ENCODE results near the gene GNMT. TPM values are rescaled to one million over a fixed set of nuclear protein-coding genes. Genes with fewer than 3 reads are reported as not detected.

GNMT gene
- not detected in 2 replicates for total RNA-seq (2012; rRNA removed)

- Histone ChIP-seq H3K36me3 (ENCODE audit: insufficient read depth, low read length) (peaks cover 26% of the 10 kb centered on the region), H3K4me3 (ENCODE audit: low read length) (peak within 1 kb of the TSS; percentile 64), H3K4me1 (ENCODE audit: control insufficient read depth, insufficient read depth, low read length) (peaks cover 16% of the 10 kb centered on the region), H3K9ac (ENCODE audit: low read depth, low read length) (peak within 1 kb of the TSS; percentile 49), H3K9me3 (replicated peaks; ENCODE audit: low read length) (no peaks in the 10 kb centered on the region), H3K4me2 (ENCODE audit: low read length) (peak within 1 kb of the TSS; percentile 95), H3K27me3 (ENCODE audit: control insufficient read depth, insufficient read depth, low read length) (peaks cover 6% of the 10 kb centered on the region)
Observed at GRCh38 chr6:42960243-42961019, at the start of gene GNMT. GNMT (plus strand) TSS chr6:42960754; CDS start chr6:42960768, 14 bp downstream.

DNA sequence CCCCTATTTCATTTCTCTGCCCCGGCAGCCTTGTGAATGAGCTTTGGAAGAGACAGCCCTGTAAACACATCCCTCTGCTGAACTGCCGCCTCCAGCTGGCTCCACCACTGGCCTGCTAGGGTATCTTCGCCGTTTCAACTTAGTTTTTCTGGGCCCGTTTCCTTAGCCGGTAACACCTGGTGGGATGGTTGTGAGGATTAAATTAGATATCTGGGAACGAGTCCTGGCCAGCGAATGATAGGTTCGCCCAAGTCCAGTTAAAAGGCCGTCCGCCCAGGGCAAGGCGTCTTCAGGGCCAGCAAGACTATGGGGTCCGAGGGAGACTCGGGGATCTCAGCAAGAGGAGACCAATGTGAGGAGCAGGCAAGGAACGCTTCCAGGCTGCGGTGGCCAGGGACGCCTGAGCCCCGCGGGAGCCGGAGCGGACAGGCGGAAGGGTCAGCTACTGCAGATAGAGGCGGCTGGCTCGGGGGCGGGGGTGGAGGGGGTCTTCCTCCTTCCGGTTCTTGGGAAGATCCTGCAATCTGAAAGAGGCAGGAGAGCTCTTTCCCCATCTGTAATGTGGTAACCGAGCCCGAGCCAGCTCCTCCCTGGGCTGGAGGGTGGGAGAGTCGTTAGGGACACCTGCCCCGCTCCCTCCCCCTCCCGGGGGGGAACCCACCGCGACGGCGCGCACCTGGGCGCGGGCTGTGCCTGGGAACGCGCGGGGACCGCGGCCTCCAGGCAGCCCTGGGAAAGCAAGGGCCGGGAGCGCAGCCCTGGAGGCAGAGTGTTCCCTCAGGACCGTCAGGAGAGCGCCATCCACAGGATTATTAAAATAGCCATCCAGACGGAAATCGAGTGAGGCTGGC lies 49.2 kb upstream of the GNMT start:
- Histone ChIP-seq H3K36me3 (ENCODE audit: insufficient read depth, low read length) (no peaks in the 10 kb centered on the region), H3K4me2 (ENCODE audit: low read length) (peak overlapping the region; percentile 62), H3K27me3 (ENCODE audit: control insufficient read depth, insufficient read depth, low read length) (peaks cover 4% of the 10 kb centered on the region), H3K9ac (ENCODE audit: low read depth, low read length) (no peak overlapping the region), H3K4me3 (ENCODE audit: low read length) (no peak overlapping the region), H3K9me3 (replicated peaks; ENCODE audit: low read length) (no peaks in the 10 kb centered on the region), H3K4me1 (ENCODE audit: control insufficient read depth, insufficient read depth, low read length) (peaks cover 10% of the 10 kb centered on the region)

DNA sequence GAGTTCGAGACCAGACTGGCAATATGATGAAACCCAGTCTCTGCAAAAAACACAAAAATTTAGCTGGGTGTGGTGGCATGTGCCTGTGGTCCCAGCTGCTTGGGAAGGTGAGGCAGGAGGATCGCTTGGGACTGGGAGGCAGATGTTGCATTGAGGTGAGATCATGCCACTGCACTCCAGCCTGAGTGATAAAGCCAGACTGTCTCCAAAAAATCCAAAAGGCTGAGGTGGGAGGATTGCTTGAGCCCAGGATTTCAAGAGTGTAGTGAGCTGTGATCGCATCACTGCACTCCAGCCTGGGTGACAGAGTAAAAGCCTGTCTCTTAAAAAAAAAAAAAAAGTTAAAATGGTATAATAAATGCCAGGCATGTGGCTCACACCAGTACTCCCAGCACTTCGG lies 46.0 kb upstream of the GNMT start:
- Histone ChIP-seq H3K4me3 (ENCODE audit: low read length) (no peak overlapping the region), H3K36me3 (ENCODE audit: insufficient read depth, low read length) (no peaks in the 10 kb centered on the region), H3K4me2 (ENCODE audit: low read length) (no peak overlapping the region), H3K27me3 (ENCODE audit: control insufficient read depth, insufficient read depth, low read length) (peaks cover 4% of the 10 kb centered on the region), H3K4me1 (ENCODE audit: control insufficient read depth, insufficient read depth, low read length) (peaks cover 7% of the 10 kb centered on the region), H3K9ac (ENCODE audit: low read depth, low read length) (no peak overlapping the region), H3K9me3 (replicated peaks; ENCODE audit: low read length) (no peaks in the 10 kb centered on the region)

DNA sequence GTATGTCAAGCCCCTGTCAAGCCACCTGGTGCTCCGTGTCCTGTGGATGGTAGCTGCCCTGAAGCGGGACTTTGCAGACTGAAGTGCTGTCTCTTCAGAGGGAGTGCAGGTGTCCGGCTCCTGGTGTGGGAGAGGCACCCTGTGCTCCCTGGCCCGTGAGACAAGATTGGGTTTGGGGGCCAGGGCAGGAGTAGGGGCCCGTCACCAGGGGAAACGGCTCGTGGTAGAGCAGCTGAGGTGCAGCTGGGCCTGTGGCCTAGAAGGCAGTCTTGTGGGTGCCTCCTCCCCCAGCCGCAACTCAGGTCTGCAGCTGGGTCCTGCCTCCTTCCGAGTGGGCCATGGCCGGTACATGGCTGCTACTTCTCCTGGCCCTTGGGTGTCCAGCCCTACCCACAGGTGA lies 44.8 kb upstream of the GNMT start, which contains the start of gene PTCRA:
PTCRA (plus strand) TSS at position 322 of the 400 bp plus-strand sequence; CDS start at position 339, 17 bp downstream.
- Histone ChIP-seq H3K4me1 (ENCODE audit: control insufficient read depth, insufficient read depth, low read length) (peaks cover 12% of the 10 kb centered on the region), H3K4me2 (ENCODE audit: low read length) (no peak within 1 kb of the TSS), H3K27me3 (ENCODE audit: control insufficient read depth, insufficient read depth, low read length) (peaks cover 4% of the 10 kb centered on the region), H3K9me3 (replicated peaks; ENCODE audit: low read length) (no peaks in the 10 kb centered on the region), H3K36me3 (ENCODE audit: insufficient read depth, low read length) (no peaks in the 10 kb centered on the region), H3K9ac (ENCODE audit: low read depth, low read length) (no peak within 1 kb of the TSS), H3K4me3 (ENCODE audit: low read length) (no peak within 1 kb of the TSS)

GRCh38 chr6:42916288-42916687 lies 44.3 kb upstream of the GNMT start:
- Histone ChIP-seq H3K4me3 (ENCODE audit: low read length) (no peak overlapping the region), H3K27me3 (ENCODE audit: control insufficient read depth, insufficient read depth, low read length) (peaks cover 4% of the 10 kb centered on the region), H3K4me1 (ENCODE audit: control insufficient read depth, insufficient read depth, low read length) (peaks cover 12% of the 10 kb centered on the region), H3K36me3 (ENCODE audit: insufficient read depth, low read length) (no peaks in the 10 kb centered on the region), H3K9me3 (replicated peaks; ENCODE audit: low read length) (no peaks in the 10 kb centered on the region), H3K4me2 (ENCODE audit: low read length) (no peak overlapping the region), H3K9ac (ENCODE audit: low read depth, low read length) (no peak overlapping the region)

- Histone ChIP-seq H3K9me3 (replicated peaks; ENCODE audit: low read length) (no peaks in the 10 kb centered on the region), H3K4me2 (ENCODE audit: low read length) (no peak overlapping the region), H3K4me1 (ENCODE audit: control insufficient read depth, insufficient read depth, low read length) (peaks cover 11% of the 10 kb centered on the region), H3K4me3 (ENCODE audit: low read length) (no peak overlapping the region), H3K27me3 (ENCODE audit: control insufficient read depth, insufficient read depth, low read length) (no peaks in the 10 kb centered on the region), H3K9ac (ENCODE audit: low read depth, low read length) (no peak overlapping the region), H3K36me3 (ENCODE audit: insufficient read depth, low read length) (no peaks in the 10 kb centered on the region)
Observed at GRCh38 chr6:42921801-42922200, 38.8 kb upstream of the GNMT start.

DNA sequence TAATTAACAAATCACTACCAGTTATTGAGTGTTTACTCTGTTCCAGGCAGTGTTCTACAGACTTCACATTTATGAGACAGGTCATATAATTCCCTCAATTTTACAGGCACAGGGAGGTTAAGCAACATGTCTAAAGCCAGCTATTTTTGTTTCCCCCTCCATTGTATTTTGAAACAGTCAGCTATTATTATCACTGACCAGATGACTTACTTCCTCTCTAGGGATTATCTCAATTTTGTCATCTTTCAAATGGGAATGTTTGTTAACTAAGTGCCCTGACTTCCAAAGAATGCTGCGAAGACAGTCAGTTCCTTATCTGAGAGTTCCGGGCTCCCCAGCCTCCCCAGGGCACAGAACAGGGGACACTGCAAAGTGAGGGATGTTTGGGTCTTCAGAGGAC lies 36.9 kb upstream of the GNMT start:
- Histone ChIP-seq H3K27me3 (ENCODE audit: control insufficient read depth, insufficient read depth, low read length) (no peaks in the 10 kb centered on the region), H3K4me2 (ENCODE audit: low read length) (no peak overlapping the region), H3K4me1 (ENCODE audit: control insufficient read depth, insufficient read depth, low read length) (peaks cover 16% of the 10 kb centered on the region), H3K36me3 (ENCODE audit: insufficient read depth, low read length) (no peaks in the 10 kb centered on the region), H3K4me3 (ENCODE audit: low read length) (no peak overlapping the region), H3K9ac (ENCODE audit: low read depth, low read length) (no peak overlapping the region), H3K9me3 (replicated peaks; ENCODE audit: low read length) (no peaks in the 10 kb centered on the region)

DNA sequence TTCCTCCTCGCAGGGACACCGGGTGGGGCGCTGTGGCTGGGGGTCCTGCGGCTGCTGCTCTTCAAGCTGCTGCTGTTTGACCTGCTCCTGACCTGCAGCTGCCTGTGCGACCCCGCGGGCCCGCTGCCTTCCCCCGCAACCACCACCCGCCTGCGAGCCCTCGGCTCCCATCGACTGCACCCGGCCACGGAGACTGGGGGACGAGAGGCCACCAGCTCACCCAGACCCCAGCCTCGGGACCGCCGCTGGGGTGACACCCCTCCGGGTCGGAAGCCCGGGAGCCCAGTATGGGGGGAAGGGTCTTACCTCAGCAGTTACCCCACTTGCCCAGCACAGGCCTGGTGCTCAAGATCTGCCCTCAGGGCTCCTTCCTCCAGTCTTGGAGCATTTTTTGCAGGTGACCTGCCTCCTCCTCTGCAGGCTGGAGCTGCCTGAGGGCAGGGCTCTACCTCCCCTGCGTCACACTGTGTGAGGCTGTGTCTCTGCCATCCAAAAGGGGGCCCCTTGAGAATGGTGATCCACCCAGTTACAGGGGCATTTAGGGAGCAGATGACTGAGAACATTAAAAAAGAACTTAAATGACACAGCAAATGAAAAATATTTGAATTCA lies 35.2 kb upstream of the GNMT start:
- Histone ChIP-seq H3K9ac (ENCODE audit: low read depth, low read length) (no peak overlapping the region), H3K4me3 (ENCODE audit: low read length) (no peak overlapping the region), H3K36me3 (ENCODE audit: insufficient read depth, low read length) (no peaks in the 10 kb centered on the region)

DNA sequence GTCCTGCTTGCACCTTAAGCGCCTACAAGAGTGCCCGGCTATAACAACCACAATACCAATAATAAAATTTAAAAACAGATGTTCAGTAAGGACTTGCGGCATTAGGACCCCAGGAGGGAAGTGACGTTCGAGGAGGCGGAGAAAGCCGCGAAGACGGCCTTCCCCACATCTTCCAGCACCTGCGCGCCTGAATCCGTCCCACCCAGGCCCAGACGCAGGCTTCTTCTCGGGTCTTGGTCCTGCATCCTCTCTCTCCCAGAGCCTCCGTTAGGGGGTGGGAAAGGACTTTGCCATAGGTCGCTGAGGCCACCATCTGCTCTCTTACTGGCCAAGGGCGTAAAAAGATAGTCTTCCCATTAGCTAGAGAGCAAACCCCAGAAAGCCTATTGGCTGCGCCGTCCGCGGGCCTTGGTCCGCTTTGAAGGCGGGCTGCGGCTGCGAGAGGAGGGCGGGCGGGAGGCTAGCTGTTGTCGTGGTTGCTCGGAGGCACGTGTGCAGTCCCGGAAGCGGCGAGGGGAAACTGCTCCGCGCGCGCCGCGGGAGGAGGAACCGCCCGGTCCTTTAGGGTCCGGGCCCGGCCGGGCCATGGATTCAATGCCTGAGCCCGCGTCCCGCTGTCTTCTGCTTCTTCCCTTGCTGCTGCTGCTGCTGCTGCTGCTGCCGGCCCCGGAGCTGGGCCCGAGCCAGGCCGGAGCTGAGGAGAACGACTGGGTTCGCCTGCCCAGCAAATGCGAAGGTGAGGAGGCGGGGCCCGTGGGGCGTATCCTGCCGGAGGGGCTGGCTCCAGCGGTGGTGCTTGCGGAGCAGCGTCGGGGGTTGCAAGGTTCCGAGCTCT lies 31.4 kb upstream of the GNMT start, which contains the start of gene CNPY3:
CNPY3 (plus strand) TSS at position 495 of the 835 bp plus-strand sequence; CDS start at position 586, 91 bp downstream.
- peaks cover 17% of the 10 kb centered on the region for H3K4me1 ChIP-seq (ENCODE audit: control insufficient read depth, insufficient read depth, low read length)
- no peaks in the 10 kb centered on the region for H3K27me3 ChIP-seq (ENCODE audit: control insufficient read depth, insufficient read depth, low read length)
- H3K4me3 ChIP-seq (ENCODE audit: low read length): peak within 1 kb of the TSS; percentile 92
- peak within 1 kb of the TSS; percentile 98 for H3K4me2 ChIP-seq (ENCODE audit: low read length)
- peak within 1 kb of the TSS; percentile 85 for H3K9ac ChIP-seq (ENCODE audit: low read depth, low read length)
- H3K36me3 ChIP-seq (ENCODE audit: insufficient read depth, low read length): peaks cover 3% of the 10 kb centered on the region
- H3K9me3 ChIP-seq (replicated peaks; ENCODE audit: low read length): no peaks in the 10 kb centered on the region

More for the DNA sequence above, 35.2 kb upstream of the GNMT start:
- Histone ChIP-seq H3K27me3 (ENCODE audit: control insufficient read depth, insufficient read depth, low read length) (no peaks in the 10 kb centered on the region), H3K4me2 (ENCODE audit: low read length) (no peak overlapping the region), H3K4me1 (ENCODE audit: control insufficient read depth, insufficient read depth, low read length) (peaks cover 17% of the 10 kb centered on the region), H3K9me3 (replicated peaks; ENCODE audit: low read length) (no peaks in the 10 kb centered on the region)

DNA sequence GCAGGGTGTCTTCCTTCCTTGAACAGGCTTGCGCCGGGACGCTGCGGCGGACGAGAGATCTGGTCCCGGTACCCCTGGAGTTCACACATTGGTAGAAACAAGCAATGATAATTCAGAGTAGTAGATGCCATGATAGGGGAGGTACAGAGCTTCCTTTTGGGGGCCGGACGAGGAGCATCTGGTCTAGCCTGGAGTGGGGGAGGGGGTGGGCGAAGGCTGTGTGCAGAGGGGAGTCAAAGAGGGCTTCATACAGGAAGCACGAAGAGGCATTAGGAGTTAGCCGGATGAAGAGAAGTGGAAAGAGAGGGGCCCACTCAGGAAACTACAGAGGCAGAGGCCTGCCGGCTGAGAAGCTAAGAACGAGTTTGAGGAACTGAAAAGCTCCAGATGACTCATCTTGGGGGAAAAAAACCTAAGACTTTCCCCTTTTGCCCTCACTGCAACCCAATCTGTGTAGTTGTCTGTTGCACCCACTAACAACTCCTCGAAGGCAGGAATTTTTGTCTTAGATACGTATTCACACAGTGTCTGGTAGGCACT lies 30.7 kb upstream of the GNMT start:
- peak overlapping the region; percentile 92 for H3K4me3 ChIP-seq (ENCODE audit: low read length)
- H3K27me3 ChIP-seq (ENCODE audit: control insufficient read depth, insufficient read depth, low read length): no peaks in the 10 kb centered on the region
- H3K4me2 ChIP-seq (ENCODE audit: low read length): peak overlapping the region; percentile 98
- peak overlapping the region; percentile 85 for H3K9ac ChIP-seq (ENCODE audit: low read depth, low read length)
- no peaks in the 10 kb centered on the region for H3K9me3 ChIP-seq (replicated peaks; ENCODE audit: low read length)
- peaks cover 17% of the 10 kb centered on the region for H3K4me1 ChIP-seq (ENCODE audit: control insufficient read depth, insufficient read depth, low read length)
- H3K36me3 ChIP-seq (ENCODE audit: insufficient read depth, low read length): peaks cover 8% of the 10 kb centered on the region

Measured in skeletal muscle satellite cell (primary cell).